HCT116 (cell line): ENCODE measurements around the gene NPIPA5. TPM values are rescaled to one million over a fixed set of nuclear protein-coding genes. Genes with fewer than 3 reads are reported as not detected.

ENCODE experiments used
- ATAC-seq: fragments of 200-7000 bp; cut with Tn5 transposase; 2 replicates; pipeline ENCODE4 v1.9.1; 2020; ENCODE audit warnings: mild to moderate bottlenecking, moderate library complexity
- BruUV-seq: library from RNA; stranded (reverse); fragments of 400-500 nt; replicated peaks from 2 replicates; lab custom pipeline; 2021; lab: Mats Ljungman, UMichigan
- CTCF ChIA-PET: fragments of 300-600 bp; sonication (Branson Sonifier 250); formaldehyde crosslinking; loops from one replicate; lab custom pipeline; 2021; ENCODE audit warnings: antibody characterized with exemption; lab: Charles Lee
- POLR2A ChIA-PET: fragments of 300-600, 350-600 bp; sonication (Branson Sonifier 250); formaldehyde crosslinking; loops from one replicate; lab custom pipeline; 2021; ENCODE audit warnings: antibody characterized with exemption; lab: Charles Lee
- RAD21 ChIA-PET, 2 experiments: fragments of 300-600 bp; sonication (Branson Sonifier 250); formaldehyde crosslinking; loops; one replicate each; lab custom pipeline; 2023; ENCODE audit warnings: low total read pairs in 2 of 2; ENCODE audit not compliant: uncharacterized antibody in 2 of 2, unreplicated experiment in 2 of 2, low non-redundant PET in 1 of 2; lab: Charles Lee
- DNase-seq: peaks from one replicate; pipeline ENCODE4 v3.0.0-alpha.2; 2010; ENCODE audit warnings: low read depth, low spot score
- H2AFZ ChIP-seq: fragments of 200-600 bp; shearing (Covaris generic), sonication (generic); 2 replicates; pipeline ENCODE4 v1.6.1; 2017; ENCODE audit warnings: low read depth, mixed run types, mixed read lengths, antibody characterized with exemption, low read length; ENCODE audit not compliant: poor library complexity, severe bottlenecking
- H3K27ac ChIP-seq: 2 replicates; pipeline ENCODE4 v1.5.1; 2012; ENCODE audit warnings: low read depth, low read length
- H3K27me3 ChIP-seq: fragments of 200-600 bp; sonication (generic); 2 replicates; pipeline ENCODE4 v1.6.1; 2016; ENCODE audit warnings: mixed run types, low read length, mixed read lengths; ENCODE audit not compliant: insufficient read depth
- H3K36me3 ChIP-seq, 2 experiments: fragments of 200-500 bp in 1 of 2; fragments of 200-600 bp in 1 of 2; sonication (Bioruptor generic) in 1 of 2; sonication (generic) in 1 of 2; 2 replicates each; pipeline versions ENCODE4 v1.5.1 to v1.6.1; 2014 to 2016; ENCODE audit warnings: low read length in 2 of 2, inconsistent platforms in 1 of 2, mixed read lengths in 1 of 2, mixed run types in 1 of 2; ENCODE audit not compliant: insufficient read depth in 2 of 2, control insufficient read depth in 1 of 2
- H3K4me1 ChIP-seq, 2 experiments: fragments of 200-600 bp in 1 of 2; sonication (generic) in 1 of 2; 2 replicates each; pipeline versions ENCODE4 v1.5.1 to v1.6.1; 2012 to 2017; ENCODE audit warnings: low read length in 2 of 2, inconsistent platforms in 1 of 2, mild to moderate bottlenecking in 1 of 2, mixed read lengths in 1 of 2, mixed run types in 1 of 2, moderate library complexity in 1 of 2; ENCODE audit not compliant: insufficient read depth in 2 of 2, control insufficient read depth in 1 of 2
- H3K4me2 ChIP-seq: fragments of 200-600 bp; sonication (generic); 2 replicates; pipeline ENCODE4 v1.6.1; 2017; ENCODE audit warnings: mixed run types, low read length, mixed read lengths
- H3K4me3 ChIP-seq, 2 experiments: fragments of 200-600 bp in 1 of 2; sonication (generic) in 1 of 2; replicated peaks in 1 of 2; 2 replicates each; pipeline ENCODE4 v1.5.1; 2011 to 2016; ENCODE audit warnings: low read length in 2 of 2, control low read depth in 1 of 2, low read depth in 1 of 2, mild to moderate bottlenecking in 1 of 2, mixed read lengths in 1 of 2, mixed run types in 1 of 2
- H3K79me2 ChIP-seq: fragments of 200-600 bp; sonication (generic); 2 replicates; pipeline ENCODE4 v1.6.1; 2017; ENCODE audit warnings: mild to moderate bottlenecking, mixed run types, low read length, moderate library complexity, mixed read lengths; ENCODE audit not compliant: insufficient read depth
- H3K9ac ChIP-seq: fragments of 200-600 bp; sonication (generic); 2 replicates; pipeline ENCODE4 v1.6.1; 2016; ENCODE audit warnings: low read length, mixed read lengths
- H3K9me2 ChIP-seq: fragments of 200-600 bp; sonication (generic), shearing (Covaris generic); 2 replicates; pipeline ENCODE4 v1.6.1; 2017; ENCODE audit warnings: mixed run types, mild to moderate bottlenecking, moderate library complexity; ENCODE audit not compliant: insufficient read depth
- H3K9me3 ChIP-seq, 2 experiments: fragments of 200-500 bp in 1 of 2; fragments of 200-600 bp in 1 of 2; sonication (Bioruptor generic) in 1 of 2; sonication (generic) in 1 of 2; 2 replicates each; pipeline ENCODE4 v1.6.1; 2014 to 2017; ENCODE audit warnings: low read length in 2 of 2, mixed read lengths in 2 of 2, inconsistent platforms in 1 of 2, low read depth in 1 of 2, mild to moderate bottlenecking in 1 of 2, mixed run types in 1 of 2, moderate library complexity in 1 of 2; ENCODE audit not compliant: control insufficient read depth in 1 of 2, insufficient read depth in 1 of 2
- H4K20me1 ChIP-seq: fragments of 200-600 bp; sonication (generic), shearing (Covaris generic); 2 replicates; pipeline ENCODE4 v1.6.1; 2017; ENCODE audit warnings: mixed run types, mild to moderate bottlenecking, moderate library complexity; ENCODE audit not compliant: insufficient read depth
- CEBPB ChIP-seq: IDR thresholded peaks from 2 replicates; pipeline ENCODE4 v1.6.1; 2012; ENCODE audit warnings: low read depth
- EGR1 ChIP-seq: IDR thresholded peaks from 2 replicates; pipeline ENCODE4 v1.6.1; 2012; ENCODE audit warnings: low read depth
- EZH2 ChIP-seq: fragments of 200-600 bp; sonication (generic); IDR thresholded peaks from 2 replicates; pipeline ENCODE4 v1.6.1; 2017; ENCODE audit warnings: antibody characterized with exemption, mixed run types
- EZH2phosphoT487 ChIP-seq: fragments of 200-600 bp; IDR thresholded peaks from 2 replicates; pipeline ENCODE4 v1.6.1; 2018; ENCODE audit warnings: antibody characterized with exemption, borderline replicate concordance
- FOSL1 ChIP-seq: IDR thresholded peaks from 2 replicates; pipeline ENCODE4 v1.6.1; 2012; ENCODE audit warnings: low read depth
- JUND ChIP-seq: IDR thresholded peaks from 2 replicates; pipeline ENCODE4 v1.6.1; 2012
- POLR2AphosphoS5 ChIP-seq: IDR thresholded peaks from 2 replicates; pipeline ENCODE4 v1.6.1; 2011; ENCODE audit warnings: mild to moderate bottlenecking, low read depth, low read length, moderate library complexity
- SIN3A ChIP-seq: IDR thresholded peaks from 2 replicates; pipeline ENCODE4 v1.6.1; 2012; ENCODE audit warnings: low read depth
- SRF ChIP-seq: IDR thresholded peaks from 2 replicates; pipeline ENCODE4 v1.6.1; 2012; ENCODE audit warnings: low read depth
- YY1 ChIP-seq: IDR thresholded peaks from 2 replicates; pipeline ENCODE4 v1.6.1; 2011; ENCODE audit warnings: low read length, low read depth, moderate library complexity, mild to moderate bottlenecking; ENCODE audit not compliant: insufficient replicate concordance; ENCODE audit errors: extremely low read depth
- ZNF274 ChIP-seq: fragments of 200-500 bp; sonication (Bioruptor generic); IDR thresholded peaks from 2 replicates; pipeline ENCODE4 v1.6.1; 2014; ENCODE audit warnings: mild to moderate bottlenecking, low read depth, low read length, inconsistent platforms
- intact Hi-C: fragments of 100-400 bp; cut with micrococcal nuclease; formaldehyde crosslinking; loops from 2 replicates; pipeline ENCODE4 v1.10.0; 2022
- total RNA-seq: library from RNA; stranded (reverse); gene quantifications from one replicate; pipeline ENCODE4 v1.2.1, GENCODE V29; 2021; ENCODE audit not compliant: unreplicated experiment
- TF ChIP-seq, protein P1 (sequence below): IDR thresholded peaks from 2 replicates; pipeline ENCODE4 v1.6.1; 2011; ENCODE audit warnings: mild to moderate bottlenecking, low read length, moderate library complexity; ENCODE audit not compliant: insufficient replicate concordance; ENCODE audit errors: extremely low read depth
- TF ChIP-seq, protein P2 (sequence below): IDR thresholded peaks from 2 replicates; pipeline ENCODE4 v1.6.1; 2012
- TF ChIP-seq, protein P3 (sequence below): IDR thresholded peaks from 2 replicates; pipeline ENCODE4 v1.6.1; 2012
- TF ChIP-seq, protein P4 (sequence below), 3 experiments: fragments of 200-600 bp in 1 of 3; sonication (generic) in 1 of 3; IDR thresholded peaks in 2 of 3; conservative IDR thresholded peaks in 1 of 3; 2 replicates each; pipeline ENCODE4 v1.5.1; 2012 to 2017; ENCODE audit warnings: low read depth in 2 of 3, low read length in 2 of 3, antibody characterized with exemption in 1 of 3, borderline replicate concordance in 1 of 3, control low read depth in 1 of 3, mild to moderate bottlenecking in 1 of 3, mixed read lengths in 1 of 3, mixed run types in 1 of 3, moderate library complexity in 1 of 3; ENCODE audit not compliant: insufficient read depth in 1 of 3

The NPIPA5 gene
- total RNA-seq, 1 experiment from 2014 or later = 9.3 TPM

DNA sequence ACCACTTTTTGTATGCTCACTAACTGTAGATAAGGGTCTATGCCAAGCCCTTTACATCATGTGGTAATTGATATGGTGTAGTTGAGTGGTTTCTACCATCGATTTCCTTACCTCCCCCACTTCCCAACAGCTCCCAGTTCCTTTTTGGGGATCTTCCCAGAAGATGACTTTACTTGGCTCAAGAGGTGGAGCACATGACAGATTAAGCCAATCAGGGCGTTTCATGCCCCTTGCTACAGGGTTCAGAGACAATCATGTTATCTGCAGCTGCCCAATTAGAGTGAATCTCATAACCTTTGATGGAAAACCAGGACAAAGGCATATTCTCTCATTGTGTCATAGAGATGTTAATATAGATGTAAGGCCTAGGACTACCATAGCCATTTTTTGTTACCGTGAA is 40.1 kb upstream of the NPIPA5 start:
- Histone ChIP-seq H2AFZ (no peak overlapping the region), H3K4me2 (no peak overlapping the region), H3K9ac (no peak overlapping the region), H4K20me1 (no peaks in the 10 kb centered on the region), H3K27me3 (no peaks in the 10 kb centered on the region), H3K36me3 (no peaks in the 10 kb centered on the region), H3K4me3 (no peak overlapping the region), H3K4me1 (peaks cover 0 to 17% of the 10 kb centered on the region in 2 experiments; a peak in 2 of 4 replicates), H3K9me2 (no peaks in the 10 kb centered on the region), H3K79me2 (no peaks in the 10 kb centered on the region), H3K9me3 (no peaks in the 10 kb centered on the region), H3K27ac (no peak overlapping the region)
- intact Hi-C loops = no loop called here
- RAD21 ChIA-PET = no interaction called here
- POLR2A ChIA-PET = no interaction called here
- TF ChIP-seq, protein P1, sequence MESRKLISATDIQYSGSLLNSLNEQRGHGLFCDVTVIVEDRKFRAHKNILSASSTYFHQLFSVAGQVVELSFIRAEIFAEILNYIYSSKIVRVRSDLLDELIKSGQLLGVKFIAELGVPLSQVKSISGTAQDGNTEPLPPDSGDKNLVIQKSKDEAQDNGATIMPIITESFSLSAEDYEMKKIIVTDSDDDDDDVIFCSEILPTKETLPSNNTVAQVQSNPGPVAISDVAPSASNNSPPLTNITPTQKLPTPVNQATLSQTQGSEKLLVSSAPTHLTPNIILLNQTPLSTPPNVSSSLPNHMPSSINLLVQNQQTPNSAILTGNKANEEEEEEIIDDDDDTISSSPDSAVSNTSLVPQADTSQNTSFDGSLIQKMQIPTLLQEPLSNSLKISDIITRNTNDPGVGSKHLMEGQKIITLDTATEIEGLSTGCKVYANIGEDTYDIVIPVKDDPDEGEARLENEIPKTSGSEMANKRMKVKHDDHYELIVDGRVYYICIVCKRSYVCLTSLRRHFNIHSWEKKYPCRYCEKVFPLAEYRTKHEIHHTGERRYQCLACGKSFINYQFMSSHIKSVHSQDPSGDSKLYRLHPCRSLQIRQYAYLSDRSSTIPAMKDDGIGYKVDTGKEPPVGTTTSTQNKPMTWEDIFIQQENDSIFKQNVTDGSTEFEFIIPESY = no peak
- TF ChIP-seq SIN3A (no peak), YY1 (no peak)
- no peak for DNase-seq
- CTCF ChIA-PET = interaction anchor here (1.0 kb wide), 1 partner anchor 9 kb away, joined by 6 read pairs; no protein-coding TSS in a partner anchor
- ATAC-seq = no peak
- BruUV-seq = no TSS peak

DNA sequence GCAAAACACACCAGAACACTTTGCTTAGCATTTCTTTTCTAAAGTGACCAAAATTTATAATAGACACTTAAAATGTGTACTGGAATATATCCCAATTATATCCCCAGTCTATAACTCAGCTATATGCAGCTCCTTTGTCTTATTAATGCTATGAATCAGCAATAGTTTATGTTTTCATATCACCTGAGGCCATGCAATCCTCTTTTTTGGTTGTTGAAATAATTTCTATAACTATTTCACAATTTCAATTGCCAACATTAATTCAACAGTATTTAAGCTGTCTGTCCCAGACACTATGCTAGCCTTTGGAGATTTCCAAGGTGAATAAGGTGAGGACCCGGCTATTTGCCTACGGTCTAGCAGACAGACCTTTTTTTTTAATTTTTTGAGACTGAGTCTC is 39.1 kb upstream of the NPIPA5 start:
- Histone ChIP-seq H3K4me3 (no peak overlapping the region), H3K9me3 (no peaks in the 10 kb centered on the region), H3K4me1 (peaks cover 0 to 17% of the 10 kb centered on the region in 2 experiments; a peak in 2 of 4 replicates), H2AFZ (no peak overlapping the region), H3K27ac (no peak overlapping the region), H3K4me2 (no peak overlapping the region), H3K9ac (no peak overlapping the region), H3K36me3 (no peaks in the 10 kb centered on the region), H3K27me3 (no peaks in the 10 kb centered on the region), H3K79me2 (no peaks in the 10 kb centered on the region), H3K9me2 (no peaks in the 10 kb centered on the region), H4K20me1 (no peaks in the 10 kb centered on the region)
- no peak for ATAC-seq
- ChIA-PET POLR2A (no interaction called here), CTCF (interaction anchor here (1.0 to 2.1 kb wide), 2 partner anchors 10 kb away, joined by 5 to 6 read pairs; no protein-coding TSS in a partner anchor), RAD21 (no interaction called here)
- BruUV-seq = no TSS peak
- intact Hi-C loops = no loop called here
- DNase-seq = no peak
- no peak for TF ChIP-seq YY1
- no peak for TF ChIP-seq EGR1
- no peak for TF ChIP-seq EZH2phosphoT487
- TF ChIP-seq ZNF274 = no peak
- TF ChIP-seq FOSL1 = no peak
- no peak for TF ChIP-seq JUND
- no peak for TF ChIP-seq POLR2AphosphoS5
- TF ChIP-seq, protein P2, sequence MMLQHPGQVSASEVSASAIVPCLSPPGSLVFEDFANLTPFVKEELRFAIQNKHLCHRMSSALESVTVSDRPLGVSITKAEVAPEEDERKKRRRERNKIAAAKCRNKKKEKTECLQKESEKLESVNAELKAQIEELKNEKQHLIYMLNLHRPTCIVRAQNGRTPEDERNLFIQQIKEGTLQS = no peak
- no peak for TF ChIP-seq EZH2
- no peak for TF ChIP-seq SRF
- TF ChIP-seq CEBPB = no peak
- TF ChIP-seq, protein P3, sequence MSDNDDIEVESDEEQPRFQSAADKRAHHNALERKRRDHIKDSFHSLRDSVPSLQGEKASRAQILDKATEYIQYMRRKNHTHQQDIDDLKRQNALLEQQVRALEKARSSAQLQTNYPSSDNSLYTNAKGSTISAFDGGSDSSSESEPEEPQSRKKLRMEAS = no peak
- TF ChIP-seq, protein P4, sequence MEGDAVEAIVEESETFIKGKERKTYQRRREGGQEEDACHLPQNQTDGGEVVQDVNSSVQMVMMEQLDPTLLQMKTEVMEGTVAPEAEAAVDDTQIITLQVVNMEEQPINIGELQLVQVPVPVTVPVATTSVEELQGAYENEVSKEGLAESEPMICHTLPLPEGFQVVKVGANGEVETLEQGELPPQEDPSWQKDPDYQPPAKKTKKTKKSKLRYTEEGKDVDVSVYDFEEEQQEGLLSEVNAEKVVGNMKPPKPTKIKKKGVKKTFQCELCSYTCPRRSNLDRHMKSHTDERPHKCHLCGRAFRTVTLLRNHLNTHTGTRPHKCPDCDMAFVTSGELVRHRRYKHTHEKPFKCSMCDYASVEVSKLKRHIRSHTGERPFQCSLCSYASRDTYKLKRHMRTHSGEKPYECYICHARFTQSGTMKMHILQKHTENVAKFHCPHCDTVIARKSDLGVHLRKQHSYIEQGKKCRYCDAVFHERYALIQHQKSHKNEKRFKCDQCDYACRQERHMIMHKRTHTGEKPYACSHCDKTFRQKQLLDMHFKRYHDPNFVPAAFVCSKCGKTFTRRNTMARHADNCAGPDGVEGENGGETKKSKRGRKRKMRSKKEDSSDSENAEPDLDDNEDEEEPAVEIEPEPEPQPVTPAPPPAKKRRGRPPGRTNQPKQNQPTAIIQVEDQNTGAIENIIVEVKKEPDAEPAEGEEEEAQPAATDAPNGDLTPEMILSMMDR (IDR thresholded peaks at IDR 0.05 in 2 of 3, conservative IDR thresholded peaks at IDR 0.05 in 1 of 3; ENCODE audit: borderline replicate concordance in 1 of 3, insufficient read depth in 1 of 3, low read depth in 2 of 3, low read length in 2 of 3) = no peak
